ENCODE data around the gene PBX1.

GRCh38 chr1:164739189-164739588, 180.2 kb downstream of the PBX1 start:
- TF ChIP-seq CTCF (IDR thresholded peaks at IDR 0.05; ENCODE audit: low read depth, low read length, missing input control) (no peak), ZBTB33 (IDR thresholded peaks at IDR 0.05) (no peak), SP1 (IDR thresholded peaks at IDR 0.05) (no peak), JUND (IDR thresholded peaks at IDR 0.05) (no peak)
- TF ChIP-seq, protein P1, sequence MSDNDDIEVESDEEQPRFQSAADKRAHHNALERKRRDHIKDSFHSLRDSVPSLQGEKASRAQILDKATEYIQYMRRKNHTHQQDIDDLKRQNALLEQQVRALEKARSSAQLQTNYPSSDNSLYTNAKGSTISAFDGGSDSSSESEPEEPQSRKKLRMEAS (IDR thresholded peaks at IDR 0.05) = no peak
- TF ChIP-seq, protein P2, sequence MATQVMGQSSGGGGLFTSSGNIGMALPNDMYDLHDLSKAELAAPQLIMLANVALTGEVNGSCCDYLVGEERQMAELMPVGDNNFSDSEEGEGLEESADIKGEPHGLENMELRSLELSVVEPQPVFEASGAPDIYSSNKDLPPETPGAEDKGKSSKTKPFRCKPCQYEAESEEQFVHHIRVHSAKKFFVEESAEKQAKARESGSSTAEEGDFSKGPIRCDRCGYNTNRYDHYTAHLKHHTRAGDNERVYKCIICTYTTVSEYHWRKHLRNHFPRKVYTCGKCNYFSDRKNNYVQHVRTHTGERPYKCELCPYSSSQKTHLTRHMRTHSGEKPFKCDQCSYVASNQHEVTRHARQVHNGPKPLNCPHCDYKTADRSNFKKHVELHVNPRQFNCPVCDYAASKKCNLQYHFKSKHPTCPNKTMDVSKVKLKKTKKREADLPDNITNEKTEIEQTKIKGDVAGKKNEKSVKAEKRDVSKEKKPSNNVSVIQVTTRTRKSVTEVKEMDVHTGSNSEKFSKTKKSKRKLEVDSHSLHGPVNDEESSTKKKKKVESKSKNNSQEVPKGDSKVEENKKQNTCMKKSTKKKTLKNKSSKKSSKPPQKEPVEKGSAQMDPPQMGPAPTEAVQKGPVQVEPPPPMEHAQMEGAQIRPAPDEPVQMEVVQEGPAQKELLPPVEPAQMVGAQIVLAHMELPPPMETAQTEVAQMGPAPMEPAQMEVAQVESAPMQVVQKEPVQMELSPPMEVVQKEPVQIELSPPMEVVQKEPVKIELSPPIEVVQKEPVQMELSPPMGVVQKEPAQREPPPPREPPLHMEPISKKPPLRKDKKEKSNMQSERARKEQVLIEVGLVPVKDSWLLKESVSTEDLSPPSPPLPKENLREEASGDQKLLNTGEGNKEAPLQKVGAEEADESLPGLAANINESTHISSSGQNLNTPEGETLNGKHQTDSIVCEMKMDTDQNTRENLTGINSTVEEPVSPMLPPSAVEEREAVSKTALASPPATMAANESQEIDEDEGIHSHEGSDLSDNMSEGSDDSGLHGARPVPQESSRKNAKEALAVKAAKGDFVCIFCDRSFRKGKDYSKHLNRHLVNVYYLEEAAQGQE (IDR thresholded peaks at IDR 0.05) = no peak
